Urinary bladder (tissue), 4 donors: ENCODE results near the gene SCUBE1. TPM values are rescaled to one million over a fixed set of nuclear protein-coding genes. Genes with fewer than 3 reads are reported as not detected.
A peak's percentile ranks its signal among the peaks of the same experiment; 100 is the strongest.

ENCODE experiments used
- DNase-seq: peaks from one replicate; pipeline ENCODE4 v3.0.0-alpha.2; 2015; ENCODE audit errors: extremely low spot score
- H3K27ac ChIP-seq: one replicate; pipeline ENCODE4 v1.5.1; 2013; ENCODE audit warnings: low read depth, mild to moderate bottlenecking, moderate library complexity
- H3K36me3 ChIP-seq: one replicate; pipeline ENCODE4 v1.6.1; 2013; ENCODE audit warnings: mild to moderate bottlenecking, moderate library complexity; ENCODE audit not compliant: insufficient read depth
- H3K4me1 ChIP-seq: one replicate; pipeline ENCODE4 v1.6.1; 2013; ENCODE audit warnings: mild to moderate bottlenecking, moderate library complexity; ENCODE audit not compliant: insufficient read depth
- H3K4me3 ChIP-seq: one replicate; pipeline ENCODE4 v1.5.1; 2013; ENCODE audit warnings: low read depth, low read length
- WGBS: extraction: QIAGEN DNeasy Blood & Tissue Kit; methylation state at CpG from one replicate; pipeline ENCODE4 v1.1.7; 2013; 5-methylcytosine and 5-hydroxymethylcytosine counted together
- polyA plus RNA-seq: library from polyadenylated mRNA; stranded (reverse); fragments of 200-250 nt; gene quantifications from one replicate; pipeline ENCODE4 v1.2.3, GENCODE V29; 2013
- total RNA-seq: library from RNA; depleted of rRNA; stranded (reverse); fragments of >200 nt; gene quantifications from one replicate; pipeline ENCODE4 v1.2.3, GENCODE V29; 2014
- donor health status: healthy with polysubstance abuse.
- donor health status: healthy.

The SCUBE1 gene
- total and polyA plus RNA-seq, 2 donors: 0.86 to 1.2 TPM

DNA sequence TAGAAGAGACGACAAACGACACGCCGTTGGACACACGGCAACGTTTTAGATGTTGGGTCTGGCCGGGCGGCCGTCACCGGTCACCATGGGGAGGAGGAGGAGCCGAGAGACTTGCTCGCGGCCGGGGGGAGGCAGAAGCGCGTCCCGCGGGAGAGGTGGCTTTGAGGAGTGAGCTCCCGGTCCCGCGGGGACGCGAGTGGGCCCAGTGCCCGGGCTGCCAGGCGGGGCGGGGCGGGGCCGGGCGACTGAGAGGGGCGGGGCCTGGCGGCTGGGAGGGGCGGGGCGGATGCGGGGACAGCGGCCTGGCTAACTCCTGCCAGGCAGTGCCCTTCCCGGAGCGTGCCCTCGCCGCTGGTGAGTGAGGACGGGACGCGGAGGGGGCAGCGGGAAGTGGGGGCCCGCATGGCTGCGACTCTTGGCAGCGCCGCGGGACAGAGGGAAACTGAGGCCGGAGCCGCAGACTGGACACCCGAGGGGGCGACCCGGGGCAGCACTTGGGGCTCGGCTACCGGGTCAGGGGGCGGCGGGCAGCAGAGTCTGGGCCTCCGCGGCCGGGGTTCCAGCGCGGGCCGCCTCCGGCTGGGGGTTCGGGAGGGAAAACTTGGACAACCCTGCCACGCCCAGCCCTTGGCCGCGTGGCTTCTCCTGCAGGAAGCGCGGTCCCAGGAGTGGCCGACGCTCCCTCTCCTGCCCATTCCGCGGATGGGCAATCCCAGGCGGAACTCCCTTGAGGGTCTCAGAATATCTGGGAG is 191.7 kb downstream of the SCUBE1 start, which contains the start of gene TSPO:
Gene TSPO, plus strand, starts transcription at position 309 of the 752 bp plus-strand sequence. CDS start 7,680 bp downstream, outside the sequence.
- H3K36me3 ChIP-seq: no peaks in the 10 kb centered on the region
- 2% methylated on average over 75 of the region's 75 CpGs for WGBS
- no peak for DNase-seq
- H3K27ac ChIP-seq: peak within 1 kb of the TSS; percentile 93
- H3K4me3 ChIP-seq: peak within 1 kb of the TSS; percentile 74
- no peaks in the 10 kb centered on the region for H3K4me1 ChIP-seq

DNA sequence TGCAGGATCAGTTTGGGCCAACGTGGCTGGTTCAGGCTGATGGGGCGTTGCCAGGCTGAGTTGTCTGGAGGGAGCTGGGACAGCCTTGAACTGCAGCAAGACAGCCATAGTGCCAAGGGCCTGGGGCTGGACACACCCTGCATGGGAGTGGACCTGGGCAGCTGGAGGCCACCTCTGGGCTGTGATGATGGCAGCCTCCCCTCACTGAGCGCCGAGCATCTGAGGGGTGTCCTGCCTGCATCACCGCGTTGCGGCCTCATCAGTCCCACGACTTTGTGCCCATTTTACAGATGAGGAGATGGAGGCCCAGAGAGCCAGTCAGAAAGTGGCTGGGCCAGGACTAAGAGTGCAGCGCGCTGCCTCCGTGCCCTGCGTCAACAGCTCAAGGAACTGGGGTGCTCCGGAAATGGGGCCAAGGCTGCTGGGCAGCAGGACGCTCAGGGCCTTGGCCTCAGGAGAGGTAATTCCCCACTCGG is 192.4 kb downstream of the SCUBE1 start:
- WGBS: 77% methylated on average over 15 of the region's 15 CpGs
- Histone ChIP-seq H3K4me3 (peak overlapping the region; percentile 74), H3K36me3 (no peaks in the 10 kb centered on the region), H3K27ac (peak overlapping the region; percentile 38), H3K4me1 (no peaks in the 10 kb centered on the region)
- no peak for DNase-seq

DNA sequence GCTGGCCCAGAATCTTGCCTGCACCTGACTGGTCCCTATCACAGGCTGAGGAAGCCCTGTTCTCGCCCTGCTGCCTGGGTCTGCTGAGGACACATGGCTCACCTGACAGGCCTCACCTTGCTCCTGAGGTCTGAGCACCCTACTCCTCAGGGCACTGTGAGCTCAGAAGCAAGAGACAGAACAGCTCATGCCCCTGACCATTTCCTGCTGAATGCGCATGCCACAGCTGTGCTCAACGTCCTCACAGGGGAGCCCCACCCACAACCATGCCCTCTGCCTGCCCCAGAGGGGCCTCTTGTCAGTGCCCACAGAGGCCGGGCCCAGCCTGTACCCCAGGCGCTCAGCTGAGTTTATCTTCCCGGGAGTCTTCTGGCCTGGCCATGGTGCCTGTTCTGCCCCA is 194.6 kb downstream of the SCUBE1 start:
- Histone ChIP-seq H3K36me3 (no peaks in the 10 kb centered on the region), H3K4me1 (no peaks in the 10 kb centered on the region), H3K27ac (no peak overlapping the region), H3K4me3 (no peak overlapping the region)
- WGBS: 55% methylated on average over 6 of the region's 6 CpGs
- no peak for DNase-seq

DNA sequence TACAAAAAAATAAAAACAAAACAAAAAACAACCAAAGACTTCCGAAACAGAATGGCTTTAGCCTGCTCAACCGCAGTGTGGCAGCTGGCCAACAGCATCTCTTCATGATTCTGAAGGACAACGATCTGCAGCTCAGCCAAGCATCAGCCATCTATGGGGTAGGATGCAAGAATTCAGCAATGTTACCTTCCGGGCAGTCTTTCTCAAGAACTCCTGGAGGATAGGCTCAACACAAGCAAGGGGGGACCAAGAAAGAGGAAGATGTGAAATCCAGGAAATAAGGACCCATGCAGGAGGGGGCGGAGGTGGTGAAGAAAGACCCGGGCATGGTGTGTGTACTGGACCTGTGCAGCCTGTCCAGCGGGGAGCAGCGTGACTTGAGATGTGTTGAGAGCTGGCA is 195.4 kb downstream of the SCUBE1 start:
- DNase-seq: no peak
- Histone ChIP-seq H3K4me1 (no peaks in the 10 kb centered on the region), H3K27ac (no peak overlapping the region), H3K36me3 (no peaks in the 10 kb centered on the region), H3K4me3 (no peak overlapping the region)
- WGBS: 66% methylated on average over 8 of the region's 8 CpGs

Other genes starting within 250 kb of the SCUBE1 start
- gene BIK, start 232.6 kb downstream of the SCUBE1 start, total RNA-seq: 2.5 TPM
- gene BIK, start 232.6 kb downstream of the SCUBE1 start, polyA plus RNA-seq: 0.79 TPM
- gene MCAT, start 200.0 kb downstream of the SCUBE1 start, total RNA-seq: 6.3 TPM
- gene MCAT, start 200.0 kb downstream of the SCUBE1 start, polyA plus RNA-seq: 20.9 TPM
- gene TSPO, start 191.8 kb downstream of the SCUBE1 start, total RNA-seq: 57.6 TPM
- 211 TPM for gene TSPO, start 191.8 kb downstream of the SCUBE1 start, polyA plus RNA-seq
- gene TTLL12, start 156.2 kb downstream of the SCUBE1 start, total RNA-seq: 8.1 TPM
- 26.6 TPM for gene TTLL12, start 156.2 kb downstream of the SCUBE1 start, polyA plus RNA-seq
- gene MPPED1, start 68.6 kb upstream of the SCUBE1 start, total RNA-seq: 1.7 TPM
- gene MPPED1, start 68.6 kb upstream of the SCUBE1 start, polyA plus RNA-seq: 0.23 TPM